ENCODE results near the gene HIPK2. TPM values are rescaled to one million over a fixed set of nuclear protein-coding genes. Genes with fewer than 3 reads are reported as not detected.

Gene HIPK2
- total RNA-seq, 1 experiment from 2014 or later: 15.4 TPM

DNA sequence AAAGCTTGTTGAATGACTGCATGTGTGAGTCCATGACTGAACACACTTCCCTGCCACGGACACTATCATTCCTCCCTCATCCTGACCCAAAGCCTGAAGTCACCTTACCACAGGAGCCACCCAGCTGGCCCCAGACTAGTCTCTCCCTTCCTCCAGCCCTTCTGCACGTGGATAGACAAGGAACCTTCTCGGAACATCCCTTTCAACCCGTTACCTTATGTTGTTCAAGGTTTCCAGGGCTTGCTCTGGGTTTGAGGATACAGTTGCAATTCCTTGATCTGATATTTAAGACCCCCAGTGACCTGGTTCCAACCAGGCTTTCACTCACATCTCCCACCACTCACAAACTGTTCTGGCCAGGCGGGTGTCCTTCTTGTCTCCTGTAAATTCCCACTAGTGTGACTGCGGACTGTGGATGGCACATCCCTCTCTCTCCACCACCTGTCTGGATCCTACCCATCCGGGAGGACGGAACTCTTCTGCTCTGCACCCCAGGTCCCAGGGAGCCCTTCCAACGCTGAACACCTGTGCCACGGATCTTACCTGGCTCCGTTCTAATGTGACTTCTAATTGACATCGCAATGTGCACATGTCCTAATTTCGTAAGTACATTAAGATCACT, 62.5 kb downstream of the HIPK2 start:
- no peak for DNase-seq (ENCODE audit: low spot score)

DNA sequence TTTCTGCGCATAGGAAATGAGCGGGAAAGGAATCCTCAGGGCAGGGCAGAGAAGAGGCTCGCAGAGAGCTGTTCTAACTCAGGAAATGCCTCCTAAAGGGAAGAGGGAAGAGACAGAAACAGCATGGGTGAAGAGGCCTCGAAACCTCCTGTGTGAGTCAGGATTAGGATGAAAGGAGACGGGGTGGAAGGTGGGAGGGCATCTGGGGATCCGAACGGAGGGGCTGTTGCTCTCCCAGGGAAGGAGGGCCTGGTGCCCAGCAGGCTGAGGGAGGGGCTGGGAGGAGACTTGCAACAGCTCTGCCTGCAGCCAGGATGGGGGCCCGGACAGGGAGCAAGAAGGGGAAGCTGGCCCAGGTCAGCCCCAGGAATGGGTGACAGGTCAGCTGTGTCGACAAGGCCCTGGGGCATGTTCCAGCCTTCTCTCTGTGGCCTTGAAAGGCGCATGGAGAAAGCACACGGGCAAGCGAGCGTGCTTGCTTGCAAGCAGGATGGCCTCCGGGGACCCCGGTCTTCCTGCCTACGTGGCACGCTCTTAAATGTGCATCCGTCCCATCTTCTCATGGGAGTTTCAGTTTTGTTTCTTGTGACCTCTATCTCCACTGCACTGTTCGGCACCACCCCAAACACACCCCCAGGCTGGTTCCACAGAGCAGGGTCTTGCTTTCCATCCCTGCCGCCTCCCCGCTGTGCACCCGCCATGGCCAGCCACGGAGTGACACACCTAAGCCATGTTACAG, 63.5 kb downstream of the HIPK2 start:
- DNase-seq (ENCODE audit: low spot score): no peak

DNA sequence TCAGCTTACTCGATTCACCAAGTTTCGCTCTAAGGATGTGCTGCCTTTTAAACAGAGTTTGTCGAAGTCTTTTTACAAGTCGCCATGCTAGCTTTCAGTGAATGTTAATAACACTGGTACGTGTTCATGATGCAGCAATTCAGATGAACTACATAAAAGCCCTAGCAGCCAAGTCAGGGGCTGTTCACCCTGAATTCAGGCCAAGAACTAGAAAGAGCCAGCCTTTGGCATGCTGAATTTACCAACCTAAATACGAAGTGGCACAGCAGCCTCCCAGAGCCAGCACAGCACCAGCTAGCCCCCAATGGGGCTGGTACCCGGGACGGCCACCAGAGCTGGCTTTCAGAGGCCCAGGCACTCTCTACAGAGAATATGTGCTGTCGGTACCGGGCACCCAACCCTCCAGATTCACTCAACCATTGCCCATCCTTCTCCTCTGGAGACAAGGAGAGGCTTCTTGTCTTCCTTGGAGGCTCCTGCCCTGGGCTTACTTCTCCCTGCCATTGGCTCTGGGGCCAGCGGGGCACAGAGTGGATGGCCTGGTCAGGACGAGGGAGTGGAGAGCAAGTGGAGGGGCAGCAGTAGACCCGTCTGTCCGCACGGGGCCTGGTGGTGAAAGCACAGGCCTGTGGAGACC, 64.2 kb downstream of the HIPK2 start:
- no peak for DNase-seq (ENCODE audit: low spot score)

DNA sequence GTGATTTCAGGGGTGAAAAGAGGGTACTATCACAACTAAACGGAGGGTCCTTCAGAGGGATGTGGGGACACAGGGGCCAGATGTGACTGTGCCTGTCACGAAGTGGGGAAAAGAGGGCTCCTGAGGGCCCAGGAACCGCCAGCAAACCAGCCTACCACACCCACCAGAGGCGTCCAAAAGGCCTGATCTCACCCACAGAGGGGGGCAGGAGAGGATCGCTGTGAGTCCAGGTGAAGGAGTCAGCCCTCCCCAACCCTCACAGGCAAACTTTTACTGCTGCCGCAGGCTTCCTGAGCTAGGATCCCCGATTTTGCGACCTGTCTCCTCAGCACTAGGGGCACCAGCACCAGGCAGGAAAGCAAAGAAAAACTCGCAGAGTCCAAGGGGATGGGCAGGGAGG, 64.7 kb downstream of the HIPK2 start:
- no peak for DNase-seq (ENCODE audit: low spot score)

DNA sequence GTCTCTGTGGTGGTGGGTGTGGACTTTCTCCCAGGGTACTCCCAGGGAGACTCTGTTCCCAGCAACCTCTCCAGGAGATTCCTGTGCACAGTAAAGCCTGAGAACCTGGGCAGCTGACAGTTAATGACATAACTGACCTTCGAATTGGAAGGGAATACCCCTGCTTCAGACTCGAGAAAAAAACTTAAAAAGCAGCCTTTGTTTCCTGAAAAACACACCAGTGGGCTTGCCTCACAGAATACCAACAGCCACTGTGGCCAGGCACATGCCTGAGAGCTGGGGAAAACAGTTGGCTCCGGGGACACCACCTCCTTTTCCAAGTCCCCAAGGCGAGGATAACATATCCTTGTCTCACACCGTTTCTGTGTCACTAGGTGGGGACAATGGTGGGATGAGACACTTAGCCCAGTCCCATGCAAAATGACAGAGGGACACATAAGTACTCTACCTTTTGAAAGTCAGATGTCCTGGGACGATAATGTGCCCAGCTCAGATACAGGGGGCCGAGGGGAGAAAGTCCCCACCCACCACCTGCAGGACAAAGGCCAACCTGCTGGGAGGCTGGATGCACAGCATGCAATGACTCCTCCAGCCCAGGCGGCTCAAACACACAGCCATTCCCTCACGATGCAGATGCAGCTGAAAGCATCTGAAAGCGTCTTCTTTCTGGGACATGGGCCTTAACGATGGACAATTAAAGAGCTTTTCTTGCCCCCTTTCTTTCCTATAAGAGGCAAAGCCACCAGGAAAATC, 65.6 kb downstream of the HIPK2 start:
- no peak for DNase-seq (ENCODE audit: low spot score)

DNA sequence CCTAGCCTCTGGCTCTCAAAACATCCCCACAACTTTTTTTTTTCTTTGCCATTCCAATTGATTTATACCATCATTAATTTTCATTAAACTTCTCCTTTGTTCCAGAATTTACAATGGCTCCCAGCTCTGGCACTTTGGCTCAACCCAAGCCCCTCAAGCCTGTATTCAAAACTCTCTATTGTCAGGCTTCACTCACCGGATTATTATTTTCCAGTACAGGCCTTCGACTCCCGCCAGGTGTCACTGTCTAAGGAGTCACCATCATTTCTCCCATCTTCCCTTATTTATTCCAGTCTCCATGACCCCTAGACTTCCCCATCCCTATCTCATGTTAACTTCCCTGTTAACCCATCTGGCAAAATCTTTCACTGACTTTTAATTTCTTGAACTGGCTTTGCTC, 67.8 kb downstream of the HIPK2 start:
- DNase-seq (ENCODE audit: low spot score): no peak

DNA sequence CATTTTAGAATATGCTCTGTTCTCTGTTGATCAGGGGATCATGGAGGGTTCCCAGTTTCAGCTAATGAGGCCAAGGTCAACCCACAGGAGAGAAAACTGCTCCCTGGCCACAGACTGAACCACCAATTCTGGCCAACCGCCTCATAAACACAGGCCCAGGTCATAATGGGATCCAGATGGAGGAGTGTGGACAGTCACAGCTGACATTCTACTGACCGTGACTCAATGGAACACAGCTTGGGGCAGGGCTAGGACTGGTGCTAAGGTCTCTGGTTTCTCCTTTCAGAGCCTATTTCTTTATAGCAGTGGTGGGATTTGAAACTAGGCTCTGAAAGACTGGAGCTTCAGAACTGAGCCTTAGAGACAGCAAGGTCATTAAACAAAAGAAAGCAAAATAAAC, 68.3 kb downstream of the HIPK2 start:
- DNase-seq (ENCODE audit: low spot score): no peak

DNA sequence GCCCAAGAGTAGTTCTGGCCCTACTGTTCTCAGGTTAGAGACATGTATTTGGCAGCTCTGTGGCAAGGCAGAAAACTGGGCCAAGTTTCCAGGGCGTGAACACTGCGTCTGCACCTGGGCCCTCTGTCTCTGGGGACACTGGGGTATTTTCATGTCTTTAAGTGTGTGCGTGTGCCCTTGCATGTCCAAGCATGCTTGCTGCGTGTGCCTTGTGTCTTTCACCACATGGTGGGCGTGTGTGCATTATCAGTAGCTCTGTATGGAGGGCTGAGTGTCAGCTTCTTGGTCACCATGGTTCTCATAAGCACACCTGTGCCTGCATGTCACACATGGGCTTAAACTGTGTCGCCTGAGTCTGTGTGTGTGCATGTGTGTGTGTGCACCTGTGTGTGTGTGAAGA, 69.3 kb downstream of the HIPK2 start:
- no peak for DNase-seq (ENCODE audit: low spot score)

DNA sequence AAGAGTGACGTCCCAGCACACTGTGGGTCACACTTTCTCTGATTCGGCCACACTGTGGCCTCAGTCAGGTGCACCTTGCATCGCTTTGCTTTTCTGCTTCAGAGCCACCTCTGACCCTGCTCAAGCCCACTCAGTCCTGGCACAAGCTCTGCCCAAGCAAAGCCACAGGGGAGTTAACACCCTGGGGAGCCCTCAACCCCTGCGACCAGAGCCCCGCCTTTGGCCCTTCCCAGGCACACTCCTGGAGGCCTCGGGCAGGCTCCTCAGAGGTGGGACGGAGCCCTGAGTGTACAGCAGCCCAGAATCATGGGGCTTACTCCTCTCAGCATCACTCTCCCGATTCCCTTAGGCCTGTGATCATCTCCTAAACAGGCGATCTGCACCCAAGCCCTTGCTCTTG, 71.0 kb downstream of the HIPK2 start:
- DNase-seq (ENCODE audit: low spot score): no peak

DNA sequence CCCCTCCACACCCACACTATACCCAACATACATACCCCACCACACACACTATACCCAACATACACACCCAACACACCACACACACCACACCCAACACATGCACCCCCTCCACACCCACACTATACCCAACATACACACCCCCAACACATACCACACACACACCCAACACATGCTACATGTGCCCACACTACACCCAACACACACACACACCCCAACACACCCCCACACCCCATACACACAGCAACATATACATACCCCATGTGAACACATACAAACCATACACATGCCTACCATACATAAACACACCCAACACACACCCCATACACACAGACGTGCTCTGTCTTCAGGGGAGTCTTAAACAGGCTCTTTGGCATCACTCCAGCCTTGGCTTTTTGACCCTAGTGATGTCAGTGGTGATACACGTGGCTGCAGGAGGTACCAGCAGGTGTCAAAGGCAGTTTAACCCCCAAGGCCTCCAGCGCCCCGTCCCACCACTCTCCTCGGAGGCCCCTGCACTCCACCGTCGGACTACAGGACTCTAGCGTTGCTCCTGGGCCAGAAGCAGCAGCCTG, 73.4 kb downstream of the HIPK2 start:
- no peak for DNase-seq (ENCODE audit: low spot score)

DNA sequence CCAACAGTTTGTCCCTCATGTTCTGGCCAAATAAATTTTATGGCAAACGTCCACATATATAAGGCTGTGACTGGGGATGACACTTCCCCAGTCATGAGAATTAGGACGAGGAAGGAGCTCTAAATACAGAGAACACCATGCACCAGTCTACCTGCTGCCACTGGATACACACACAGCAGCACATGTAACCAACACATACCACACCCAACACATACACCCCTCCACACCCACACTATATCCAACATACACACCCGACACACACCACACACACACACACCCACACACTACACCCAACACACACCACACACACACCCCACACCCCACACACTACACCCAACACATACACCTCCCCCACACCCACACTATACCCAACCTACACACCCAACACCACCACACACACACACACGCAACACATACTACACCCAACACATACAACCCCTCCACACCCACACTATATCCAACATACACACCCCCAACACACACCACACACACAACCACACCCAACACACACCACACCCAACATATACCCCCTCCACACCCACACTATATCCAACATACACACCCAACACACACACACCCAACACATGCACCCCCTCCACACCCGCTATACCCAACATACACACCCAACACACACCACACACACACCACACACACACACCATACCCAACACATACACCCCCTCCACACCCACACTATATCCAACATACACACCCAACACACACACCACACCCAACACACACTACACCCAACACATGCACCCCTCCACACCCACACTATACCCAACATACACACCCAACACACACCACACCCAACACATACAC, 74.1 kb downstream of the HIPK2 start:
- no peak for DNase-seq (ENCODE audit: low spot score)

DNA sequence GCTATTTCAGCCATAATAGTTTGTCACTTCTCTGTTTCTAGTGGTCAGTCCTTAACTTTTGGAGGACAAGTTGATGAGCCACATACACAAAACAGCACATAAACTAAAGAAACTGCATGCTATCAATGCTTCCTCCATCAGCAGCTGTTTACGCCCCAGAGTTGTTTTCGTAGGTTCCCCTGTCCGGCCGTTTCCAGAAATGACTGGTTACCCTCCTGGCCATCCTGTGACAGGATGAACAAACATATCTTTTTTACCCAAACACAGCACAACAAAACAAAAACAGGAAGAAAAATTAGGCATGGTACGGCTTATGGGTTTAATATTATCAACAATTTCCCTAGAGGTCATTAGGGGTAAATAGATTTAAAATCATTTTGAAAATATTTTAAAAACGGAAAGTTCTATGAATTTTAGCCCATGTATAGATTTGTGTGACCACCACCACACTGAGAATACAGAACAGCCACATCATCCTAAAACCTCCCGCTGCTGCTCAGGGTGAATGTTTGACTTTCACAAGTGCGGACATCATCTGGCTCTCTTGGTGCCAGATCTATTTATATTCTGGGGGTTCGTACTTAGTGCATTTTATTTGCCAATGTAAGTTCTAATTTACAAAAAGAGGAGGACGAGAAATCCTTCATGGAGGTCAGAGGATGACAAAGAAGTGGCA, 74.8 kb downstream of the HIPK2 start:
- no peak for DNase-seq (ENCODE audit: low spot score)

DNA sequence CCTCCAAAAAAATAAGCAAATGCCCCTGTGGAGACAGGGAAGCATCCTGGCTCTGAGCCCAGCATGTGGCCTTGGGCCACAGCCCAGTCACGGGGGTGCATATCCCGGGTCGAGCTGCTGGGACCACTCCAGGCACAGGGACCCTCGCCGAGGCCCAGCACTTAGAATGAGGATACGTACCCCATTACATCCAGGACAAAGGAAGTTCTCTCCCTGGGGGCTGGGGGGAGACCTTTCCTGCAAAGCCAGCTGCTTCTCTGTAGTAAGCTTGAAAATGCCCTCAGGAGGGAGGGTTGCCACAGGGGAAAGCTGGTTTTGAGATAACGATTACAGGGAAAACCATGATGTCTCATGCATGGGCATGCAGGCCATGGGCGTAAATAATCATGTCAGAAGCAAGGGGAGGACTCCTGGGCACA, 75.5 kb downstream of the HIPK2 start:
- no peak for DNase-seq (ENCODE audit: low spot score)

DNA sequence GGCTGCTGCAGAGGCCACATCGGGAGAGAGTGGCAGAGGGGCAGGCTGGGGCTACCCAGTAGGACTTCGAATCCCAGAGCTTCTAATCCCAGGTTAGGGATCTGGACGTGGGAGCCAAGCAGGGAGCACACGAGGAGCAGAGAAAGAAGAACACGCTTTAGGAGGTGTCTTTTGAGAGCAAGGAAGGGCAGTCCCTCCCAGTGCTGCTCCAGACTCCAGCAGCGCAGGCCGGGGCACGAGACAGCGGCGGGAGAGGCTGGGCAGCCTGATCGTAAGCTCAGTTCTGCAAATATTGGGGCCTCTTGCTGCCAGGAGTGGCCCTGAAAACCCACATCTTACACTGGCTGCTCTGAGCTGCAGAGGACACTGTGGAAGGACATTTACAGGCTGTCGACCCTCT, 75.9 kb downstream of the HIPK2 start:
- DNase-seq (ENCODE audit: low spot score): no peak

DNA sequence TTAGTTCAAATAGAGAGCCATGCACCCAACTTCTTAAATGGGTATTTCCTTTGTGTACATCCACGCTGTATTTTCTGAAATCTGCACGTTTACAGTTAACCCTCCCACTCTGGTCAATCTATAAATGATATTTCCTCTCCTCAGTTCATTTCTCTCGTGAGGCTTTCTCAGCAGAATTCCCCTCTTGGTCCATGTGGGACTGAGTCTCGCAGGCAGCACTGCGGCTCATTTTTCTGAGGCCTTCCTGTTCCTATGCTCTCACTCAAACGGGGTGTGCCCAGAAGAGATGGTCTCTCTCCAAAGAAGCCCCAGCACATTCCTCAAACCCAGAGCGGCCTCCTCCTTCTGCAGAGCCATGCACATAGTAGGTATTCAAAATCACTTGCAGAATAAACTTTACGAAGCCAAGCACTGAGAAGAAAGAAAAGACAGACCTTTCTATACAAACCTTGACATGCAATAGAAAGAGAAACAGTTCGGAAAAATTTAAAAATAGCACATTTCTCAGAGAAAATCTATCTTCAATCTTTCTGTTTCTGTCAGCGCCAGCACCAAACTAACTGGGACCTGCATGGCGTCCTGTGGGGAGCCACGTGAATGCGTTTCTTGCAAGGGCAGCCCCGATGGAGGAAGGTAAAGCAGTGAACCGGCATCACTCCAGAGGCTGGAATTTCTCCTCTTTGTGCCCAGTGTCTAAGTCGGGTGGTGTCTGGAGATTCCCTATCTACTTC, 77.1 kb downstream of the HIPK2 start:
- no peak for DNase-seq (ENCODE audit: low spot score)

DNA sequence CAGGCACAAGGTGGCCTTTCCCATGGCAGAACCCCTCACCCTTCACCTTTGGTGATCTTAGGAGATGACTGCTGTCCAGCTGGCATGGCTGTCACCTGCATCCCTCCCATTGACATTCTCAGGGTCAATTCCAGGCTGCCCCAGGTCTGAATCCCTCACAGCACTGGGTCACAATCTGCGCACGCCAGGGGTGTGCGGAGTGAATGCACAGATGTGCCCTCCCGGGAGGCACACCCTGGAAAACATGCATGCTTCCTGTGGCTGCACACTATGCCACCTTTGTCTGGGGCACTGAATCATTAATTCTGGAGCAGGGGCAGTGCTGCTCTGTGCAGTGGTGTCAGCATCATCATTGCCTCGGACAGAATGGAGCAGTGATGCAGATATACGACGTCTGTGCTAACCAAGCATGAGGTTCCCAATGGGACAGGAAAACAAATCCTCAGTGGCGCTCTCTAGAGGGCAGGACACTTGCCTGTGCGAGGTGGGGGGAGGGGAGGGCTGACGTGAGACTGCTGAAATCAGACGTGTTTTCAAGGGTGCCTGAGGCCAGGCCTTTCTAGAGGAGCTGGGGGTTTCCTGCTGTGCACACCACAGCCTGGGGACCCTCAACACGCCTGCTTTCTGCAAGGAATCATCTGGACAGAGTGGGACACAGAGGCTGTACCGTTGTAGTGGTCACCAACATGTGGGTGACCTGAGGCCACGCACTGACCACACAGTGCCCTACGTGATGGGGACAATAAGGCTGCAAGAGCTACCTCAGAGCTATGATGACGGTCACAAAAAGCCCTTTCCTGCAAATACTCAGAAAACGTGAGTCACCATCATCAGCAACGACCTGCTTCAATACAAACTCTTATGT, 77.9 kb downstream of the HIPK2 start:
- no peak for DNase-seq (ENCODE audit: low spot score)

DNA sequence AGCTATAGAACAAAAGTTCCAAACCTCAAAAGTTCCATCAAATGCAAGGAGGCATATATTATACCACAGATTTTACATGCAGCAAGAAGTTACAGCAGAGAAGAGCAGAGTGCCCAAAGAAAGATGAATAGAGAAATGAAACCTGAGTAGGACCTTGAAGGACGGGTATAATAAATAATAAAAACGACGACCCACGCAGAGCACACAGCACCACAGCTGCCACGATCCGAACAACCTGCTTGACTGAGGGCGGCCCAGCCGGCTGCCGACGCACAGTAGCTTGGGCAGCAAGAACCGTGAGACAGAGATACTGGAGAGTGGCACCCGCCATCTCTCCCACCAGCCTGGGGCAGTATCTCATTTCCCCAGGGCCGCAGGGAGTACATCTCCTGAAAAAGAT, 79.0 kb downstream of the HIPK2 start:
- DNase-seq (ENCODE audit: low spot score): no peak

DNA sequence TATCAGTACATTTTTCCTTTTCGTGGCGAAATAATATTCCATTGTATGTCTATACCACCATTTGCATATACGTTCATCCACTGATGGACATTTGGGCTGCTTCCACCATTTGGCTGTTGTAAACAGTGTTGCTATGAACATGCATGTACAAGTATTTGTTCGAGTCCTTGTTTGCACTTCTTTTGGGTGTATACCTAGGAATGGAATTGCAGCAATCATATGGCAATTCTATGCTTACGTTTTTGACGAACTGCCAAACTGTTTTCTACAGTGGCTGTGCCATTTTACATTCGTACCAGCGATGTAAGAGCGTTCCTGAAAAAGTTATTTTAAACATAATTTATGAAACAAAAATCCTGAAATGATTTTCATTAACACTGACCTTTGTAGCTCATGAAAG, 79.5 kb downstream of the HIPK2 start:
- DNase-seq (ENCODE audit: low spot score): no peak

DNA sequence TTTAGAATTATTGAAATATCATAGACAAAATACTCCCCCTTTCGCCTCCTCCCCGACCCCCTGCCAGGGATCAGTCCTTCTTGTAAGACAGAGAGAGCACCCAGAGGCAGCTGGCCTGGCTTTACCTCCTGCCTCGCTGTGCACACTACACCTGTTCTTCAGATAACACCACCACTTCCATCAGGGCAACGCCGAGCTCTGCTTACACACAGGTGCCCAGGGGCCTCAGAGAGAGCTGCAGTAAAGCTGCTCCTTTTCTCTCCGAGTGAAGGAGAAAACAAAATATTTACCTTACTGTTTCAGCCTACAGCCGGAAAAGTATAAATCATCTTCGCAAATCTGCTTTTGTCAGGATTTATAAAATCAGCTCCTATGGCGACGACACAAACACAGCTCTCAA, 80.7 kb downstream of the HIPK2 start:
- DNase-seq (ENCODE audit: low spot score): no peak

All from H4 (cell line).